Stimulated activated CD8-positive, alpha-beta memory T cell treated with anti-CD3 and anti-CD28 coated beads, Interleukin-4, amount 100 ng/mL, for 4 hours (primary cell): ENCODE results near the gene ZCWPW1.
"Not testable (repeated sequence)": the region's sequence is repeated elsewhere in the genome, so short reads cannot be mapped to it uniquely, and the experiment has no call there.

Source experiments
- DNase-seq, 2 donors: peaks; one replicate each; pipeline ENCODE4 v3.0.0-alpha.2; 2020; ENCODE audit warnings: low read depth in 2 of 2, low spot score in 1 of 2

Gene ZCWPW1

DNA sequence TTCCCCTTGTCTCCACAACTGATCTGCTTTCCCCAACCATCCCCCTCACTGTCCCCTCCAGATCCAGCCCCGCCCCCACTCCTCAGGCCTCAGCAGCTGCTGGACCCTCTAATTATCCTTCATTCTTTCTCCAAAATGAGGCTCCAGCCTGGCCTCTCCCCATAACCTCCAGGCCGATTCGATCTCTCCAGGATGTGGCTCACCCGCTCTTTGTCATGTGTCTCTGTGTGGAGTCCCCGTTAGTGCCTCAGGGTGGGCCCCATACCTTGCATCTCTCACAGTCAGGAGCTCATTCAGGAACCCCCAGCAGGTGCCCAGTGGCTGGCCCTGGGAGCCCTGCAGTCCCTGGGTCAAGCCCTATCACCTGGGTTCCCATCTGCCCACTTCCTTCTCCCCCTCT lies 53.9 kb downstream of the ZCWPW1 start:
- DNase-seq, result no peak

- DNase-seq, result not testable (repeated sequence)
Observed at GRCh38 chr7:100373870-100374598, 54.5 kb downstream of the ZCWPW1 start.

DNA sequence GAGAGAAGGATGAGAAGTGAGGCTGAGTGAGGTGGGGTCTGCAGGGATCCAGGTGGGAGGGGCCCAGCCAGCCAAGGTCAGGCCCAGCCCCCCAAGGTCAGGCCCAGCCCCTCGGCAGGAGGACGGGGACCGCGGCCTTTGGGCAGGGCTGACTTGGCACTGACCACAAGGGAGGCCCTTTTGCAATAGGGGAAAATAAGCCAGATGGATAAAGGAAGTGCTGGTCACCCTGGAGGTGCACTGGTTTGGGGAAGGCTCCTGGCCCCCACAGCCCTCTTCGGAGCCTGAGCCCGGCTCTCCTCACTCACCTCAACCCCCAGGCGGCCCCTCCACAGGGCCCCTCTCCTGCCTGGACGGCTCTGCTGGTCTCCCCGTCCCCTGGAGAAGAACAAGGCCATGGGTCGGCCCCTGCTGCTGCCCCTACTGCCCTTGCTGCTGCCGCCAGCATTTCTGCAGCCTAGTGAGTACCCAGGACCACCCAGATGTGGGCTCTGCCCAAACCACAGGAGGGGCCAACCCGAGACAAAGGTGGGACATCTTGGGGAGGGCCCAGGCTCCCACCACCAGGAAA lies 55.2 kb downstream of the ZCWPW1 start, which contains the start of gene PILRA:
Gene PILRA (plus strand): TSS at position 227 of the 571 bp plus-strand sequence. CDS start 170 bp downstream, at position 397.
- DNase-seq, result no peak

DNA sequence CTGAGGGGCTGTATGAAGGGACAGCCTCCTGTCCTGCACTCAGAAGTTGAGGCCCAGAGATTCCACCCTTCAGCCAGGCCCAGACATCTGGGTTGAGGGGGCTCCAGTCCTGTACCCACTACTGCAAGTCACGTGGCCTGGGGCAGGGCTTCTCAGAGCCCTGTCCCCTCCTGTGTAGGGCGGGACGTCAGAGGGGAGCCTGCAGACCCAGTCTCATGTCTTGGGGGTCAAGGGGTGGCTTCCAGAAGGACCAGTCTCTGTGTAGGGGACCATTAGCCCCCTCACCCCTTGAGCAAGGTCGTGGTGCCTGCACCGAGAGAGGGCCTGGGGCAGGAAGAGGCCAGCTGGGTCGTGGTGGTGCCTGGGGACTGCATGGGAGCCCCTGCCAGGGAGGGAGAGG lies 55.8 kb downstream of the ZCWPW1 start:
- no peak for DNase-seq

GRCh38 chr7:100372256-100372655 lies 56.2 kb downstream of the ZCWPW1 start:
- DNase-seq, result no peak

- DNase-seq, result no peak
Observed at GRCh38 chr7:100371561-100372171, 56.8 kb downstream of the ZCWPW1 start.

DNA sequence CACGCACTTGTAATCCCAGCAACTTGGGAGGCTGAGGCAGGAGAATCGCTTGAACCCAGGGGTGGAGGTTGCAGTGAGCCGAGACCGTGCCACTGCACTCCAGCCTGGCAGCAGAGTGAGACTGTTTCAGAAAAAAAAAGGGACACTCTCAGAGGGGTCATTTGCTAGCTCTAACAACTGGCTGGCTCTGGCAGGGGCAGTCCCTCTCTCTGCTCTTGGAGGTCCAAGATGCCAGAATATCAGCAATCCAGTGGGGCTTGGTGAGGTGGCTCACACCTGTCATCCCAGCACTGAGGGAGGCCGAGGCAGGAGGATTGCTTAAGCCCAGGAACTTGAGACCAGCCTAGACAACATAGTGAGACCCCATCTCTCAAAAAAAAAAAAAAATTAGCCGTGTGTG lies 57.8 kb downstream of the ZCWPW1 start:
- no peak for DNase-seq

DNA sequence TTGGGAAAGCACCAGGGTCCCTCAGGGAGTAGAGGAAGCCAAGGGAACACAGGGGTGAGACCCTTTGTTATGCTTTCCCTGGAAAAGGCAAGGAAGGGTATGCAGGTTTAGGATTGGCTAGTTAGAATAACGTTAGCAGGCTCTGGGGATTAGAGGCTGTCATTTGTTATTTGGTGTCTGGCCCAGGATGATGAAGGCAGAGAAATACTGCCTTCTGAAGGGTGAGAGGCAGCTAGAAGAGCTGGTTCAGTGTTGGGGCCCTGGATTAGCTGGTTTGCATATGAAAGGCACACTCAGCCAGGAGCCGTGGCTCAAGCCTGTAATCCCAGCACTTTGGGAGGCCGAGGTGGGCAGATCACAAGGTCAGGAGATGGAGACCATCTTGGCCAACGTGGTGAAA lies 58.2 kb downstream of the ZCWPW1 start:
- DNase-seq, result no peak

DNA sequence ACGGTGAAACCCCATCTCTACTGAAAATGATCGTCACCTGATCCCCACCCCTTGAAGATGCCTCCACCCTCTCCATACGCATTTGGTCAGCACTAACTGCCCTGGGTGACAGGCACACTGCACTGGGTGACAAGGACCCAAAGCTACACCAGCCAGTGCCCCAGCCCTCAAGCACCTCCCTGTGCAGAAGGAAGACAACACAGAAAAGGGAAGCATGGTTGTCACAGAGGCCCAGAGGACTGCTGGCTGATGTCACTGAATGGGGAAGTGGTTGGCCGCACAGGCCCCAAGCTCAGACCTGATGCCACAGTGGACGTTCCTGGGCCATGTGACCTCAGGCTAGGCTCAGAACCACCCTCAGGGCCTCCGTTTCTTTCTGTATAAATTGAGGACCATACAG lies 59.4 kb downstream of the ZCWPW1 start:
- DNase-seq, result peak in 1 of 2 donors; percentile 20

- DNase-seq, result no peak
Observed at GRCh38 chr7:100367676-100368613, 60.6 kb downstream of the ZCWPW1 start.

- DNase-seq, result no peak
Observed at GRCh38 chr7:100367251-100367620, 61.3 kb downstream of the ZCWPW1 start.

DNA sequence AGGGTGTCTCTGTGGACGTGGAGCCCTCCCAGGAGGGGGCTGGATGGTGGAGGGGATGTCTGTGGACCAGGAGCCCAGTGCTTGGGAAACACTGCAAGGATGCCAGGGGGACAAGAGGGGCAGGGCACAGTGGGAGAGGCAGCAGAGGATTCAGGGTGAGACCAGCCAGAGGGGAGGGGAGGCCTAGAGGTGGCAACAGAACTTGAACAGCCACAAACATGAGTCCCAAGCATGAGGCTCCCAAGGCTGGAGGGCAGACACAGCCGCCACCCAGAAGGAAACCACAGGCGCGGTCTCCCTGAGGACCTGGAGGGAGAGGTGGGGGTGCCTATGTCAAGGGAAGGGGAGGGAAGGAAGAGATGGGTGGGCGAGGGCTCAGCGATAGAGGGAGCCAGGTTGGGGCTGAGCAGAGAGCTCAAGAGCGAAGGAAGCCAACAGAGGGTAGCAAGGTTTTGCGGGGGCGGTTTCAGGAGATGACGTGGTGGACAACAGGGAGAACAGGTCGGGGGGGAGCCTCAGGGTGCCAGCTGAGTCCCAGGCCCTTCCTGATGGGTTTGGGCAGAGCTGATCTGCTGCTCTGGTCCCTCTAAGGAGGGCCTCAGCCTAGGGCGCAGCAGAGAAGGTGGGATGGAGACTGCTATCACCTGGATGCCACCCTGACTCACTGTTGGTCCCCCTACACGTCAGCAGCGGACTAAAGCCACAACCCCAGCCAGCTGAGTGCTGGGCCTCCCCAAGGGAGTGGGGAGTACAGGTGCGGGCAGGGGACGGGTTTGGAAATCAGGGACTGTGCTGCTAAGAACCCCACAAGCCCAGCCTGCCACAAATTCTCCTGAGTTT lies 61.9 kb downstream of the ZCWPW1 start:
- DNase-seq, result no peak

DNA sequence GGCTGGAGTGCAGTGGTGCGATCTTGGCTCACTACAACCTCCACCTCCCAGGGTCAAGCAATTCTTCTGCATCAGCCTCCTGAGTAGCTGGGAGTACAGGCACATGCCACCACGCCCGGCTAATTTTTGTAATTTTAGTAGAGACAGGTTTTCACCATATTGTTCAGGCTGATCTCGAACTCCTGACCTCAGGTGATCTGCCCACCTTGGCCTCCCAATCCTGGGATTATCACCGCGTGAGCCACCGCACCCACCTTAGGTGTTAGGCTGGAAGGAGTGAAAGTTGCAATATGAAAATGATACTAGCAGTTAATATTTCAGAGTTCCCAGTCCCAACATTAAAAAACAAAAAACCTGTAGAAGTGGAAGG lies 62.5 kb downstream of the ZCWPW1 start:
- DNase-seq, result not testable (repeated sequence)

DNA sequence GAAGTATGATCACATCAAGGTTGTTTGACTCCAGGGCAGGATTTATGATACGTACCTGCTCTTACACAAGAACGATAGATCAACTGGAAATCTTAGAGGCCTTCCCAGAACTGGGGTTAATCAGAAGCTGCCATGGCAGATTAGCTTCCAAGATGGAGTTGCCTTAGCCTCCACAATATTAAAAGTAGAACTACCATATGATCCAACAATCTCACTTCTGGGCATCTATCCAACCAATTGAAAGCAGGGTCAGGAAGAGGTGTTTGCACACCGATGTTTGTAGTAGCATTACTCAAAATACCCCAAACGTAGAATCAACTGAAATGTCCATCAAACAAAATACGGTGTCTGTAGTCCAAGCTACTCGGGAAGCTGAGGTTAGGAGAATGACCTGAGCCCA lies 64.0 kb downstream of the ZCWPW1 start:
- no peak for DNase-seq

GRCh38 chr7:100363797-100364196 lies 64.7 kb downstream of the ZCWPW1 start:
- DNase-seq, result not testable (repeated sequence)

- no peak for DNase-seq
Observed at GRCh38 chr7:100363098-100363497, 65.4 kb downstream of the ZCWPW1 start.

- DNase-seq, result no peak
Observed at GRCh38 chr7:100360135-100360854, 68.2 kb downstream of the ZCWPW1 start.

GRCh38 chr7:100358857-100359212 lies 69.7 kb downstream of the ZCWPW1 start:
- no peak for DNase-seq

DNA sequence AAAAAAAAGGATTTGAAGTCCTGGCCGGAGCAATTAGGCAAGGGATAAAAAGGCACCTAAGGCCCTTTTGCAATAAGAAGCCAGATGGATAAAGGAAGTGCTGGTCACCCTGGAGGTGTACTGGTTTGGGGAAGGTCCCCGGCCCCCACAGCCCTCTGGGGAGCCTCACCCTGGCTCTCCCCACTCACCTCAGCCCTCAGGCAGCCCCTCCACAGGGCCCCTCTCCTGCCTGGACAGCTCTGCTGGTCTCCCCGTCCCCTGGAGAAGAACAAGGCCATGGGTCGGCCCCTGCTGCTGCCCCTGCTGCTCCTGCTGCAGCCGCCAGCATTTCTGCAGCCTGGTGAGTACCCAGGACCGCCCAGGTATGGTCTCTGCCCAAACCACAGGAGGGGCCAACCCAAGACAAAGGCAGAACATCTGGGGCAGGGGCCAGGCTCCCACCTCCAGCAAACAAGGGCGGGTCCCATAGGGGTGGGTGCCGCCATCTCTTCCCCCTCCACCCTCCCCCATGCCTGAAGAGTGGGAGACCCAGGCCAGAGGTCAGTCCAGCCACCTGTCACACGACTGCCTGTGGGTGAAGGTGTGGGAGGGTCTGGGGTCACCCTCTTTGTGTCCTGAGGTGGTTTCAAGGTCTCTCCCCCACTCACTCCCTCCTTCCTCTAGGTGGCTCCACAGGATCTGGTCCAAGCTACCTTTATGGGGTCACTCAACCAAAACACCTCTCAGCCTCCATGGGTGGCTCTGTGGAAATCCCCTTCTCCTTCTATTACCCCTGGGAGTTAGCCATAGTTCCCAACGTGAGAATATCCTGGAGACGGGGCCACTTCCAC lies 70.3 kb downstream of the ZCWPW1 start, which contains the start of gene PILRB:
Gene PILRB (plus strand): TSS at position 91 of the 830 bp plus-strand sequence. CDS start 186 bp downstream, at position 277.
- no peak for DNase-seq
